Measurements from ENCODE around the gene VTI1A. TPM values are rescaled to one million over a fixed set of nuclear protein-coding genes. Genes with fewer than 3 reads are reported as not detected.

VTI1A gene
- total RNA-seq, 4 donors from 2014 or later: 27.0 to 61.3 (median 49.8) TPM

- intact Hi-C loops (cut with DNase I): no loop called here
- Histone ChIP-seq H3K4me1 (no peaks in the 10 kb centered on the region), H3K27ac (no peak overlapping the region), H3K9me3 (no peaks in the 10 kb centered on the region), H3K27me3 (no peaks in the 10 kb centered on the region), H3K4me3 (no peak overlapping the region), H3K36me3 (no peaks in the 10 kb centered on the region)
- DNase-seq: no peak
- 92 to 93% methylated on average over 2 of the region's 2 CpGs for WGBS, 2 donors
- TF ChIP-seq CTCF (IDR thresholded peaks at IDR 0.05): no peak
Measured at GRCh38 chr10:112557197-112557596, 110.2 kb downstream of the VTI1A start.

- Histone ChIP-seq H3K27me3 (no peaks in the 10 kb centered on the region), H3K9me3 (no peaks in the 10 kb centered on the region), H3K4me1 (no peaks in the 10 kb centered on the region), H3K27ac (no peak overlapping the region), H3K4me3 (no peak overlapping the region), H3K36me3 (no peaks in the 10 kb centered on the region)
- DNase-seq: no peak
- intact Hi-C loops (cut with DNase I): no loop called here
- WGBS, 2 donors: 82 to 88% methylated on average over 4 of the region's 4 CpGs
- TF ChIP-seq CTCF (IDR thresholded peaks at IDR 0.05) (no peak), POLR2A (IDR thresholded peaks at IDR 0.05) (no peak)
Measured at GRCh38 chr10:112558476-112559142, 111.6 kb downstream of the VTI1A start.

GRCh38 chr10:112559349-112559748 is 112.3 kb downstream of the VTI1A start:
- 93 to 94% methylated on average over 4 of the region's 4 CpGs for WGBS, 2 donors
- no peaks in the 10 kb centered on the region for H3K9me3 ChIP-seq
- no peak overlapping the region for H3K27ac ChIP-seq
- no peaks in the 10 kb centered on the region for H3K27me3 ChIP-seq
- intact Hi-C loops (cut with DNase I): no loop called here
- H3K4me1 ChIP-seq: no peaks in the 10 kb centered on the region
- no peak for DNase-seq
- no peaks in the 10 kb centered on the region for H3K36me3 ChIP-seq
- TF ChIP-seq POLR2A (IDR thresholded peaks at IDR 0.05): no peak
- no peak for TF ChIP-seq CTCF (IDR thresholded peaks at IDR 0.05)
- no peak overlapping the region for H3K4me3 ChIP-seq

- no peak for DNase-seq
- no peaks in the 10 kb centered on the region for H3K9me3 ChIP-seq
- H3K36me3 ChIP-seq: no peaks in the 10 kb centered on the region
- H3K4me1 ChIP-seq: no peaks in the 10 kb centered on the region
- WGBS, 2 donors: 75 to 77% methylated on average over 3 of the region's 3 CpGs
- no peaks in the 10 kb centered on the region for H3K27me3 ChIP-seq
- TF ChIP-seq CTCF (IDR thresholded peaks at IDR 0.05): no peak
- TF ChIP-seq POLR2A (IDR thresholded peaks at IDR 0.05): no peak
- intact Hi-C loops (cut with DNase I): loop anchor here (10.0 kb wide), 1 partner anchor 563 kb away; no protein-coding TSS in a partner anchor
- no peak overlapping the region for H3K27ac ChIP-seq
- no peak overlapping the region for H3K4me3 ChIP-seq
Measured at GRCh38 chr10:112562122-112562521, 115.1 kb downstream of the VTI1A start.

GRCh38 chr10:112562809-112563663 is 116.0 kb downstream of the VTI1A start:
- Histone ChIP-seq H3K4me1 (no peaks in the 10 kb centered on the region), H3K9me3 (no peaks in the 10 kb centered on the region), H3K27ac (no peak overlapping the region), H3K27me3 (no peaks in the 10 kb centered on the region), H3K36me3 (no peaks in the 10 kb centered on the region), H3K4me3 (no peak overlapping the region)
- no peak for DNase-seq
- TF ChIP-seq POLR2A (IDR thresholded peaks at IDR 0.05): no peak
- no peak for TF ChIP-seq CTCF (IDR thresholded peaks at IDR 0.05)
- WGBS, 2 donors: 93 to 95% methylated on average over 16 of the region's 16 CpGs
- intact Hi-C loops (cut with DNase I): loop anchor here (10.0 kb wide), 1 partner anchor 562 kb away; no protein-coding TSS in a partner anchor

Data from esophagus squamous epithelium (tissue), 5 donors.